GM18498 (cell line): Measurements from ENCODE around the gene TCFL5.
"Not testable (repeated sequence)": the region's sequence is repeated elsewhere in the genome, so short reads cannot be mapped to it uniquely, and the experiment has no call there.

Source experiments
- ATAC-seq: cut with Tn5 transposase; IDR thresholded peaks from one replicate; pipeline ENCODE4 v1.9.1; 2021; ENCODE audit warnings: mild to moderate bottlenecking, moderate library complexity; ENCODE audit not compliant: unreplicated experiment

TCFL5 gene

DNA sequence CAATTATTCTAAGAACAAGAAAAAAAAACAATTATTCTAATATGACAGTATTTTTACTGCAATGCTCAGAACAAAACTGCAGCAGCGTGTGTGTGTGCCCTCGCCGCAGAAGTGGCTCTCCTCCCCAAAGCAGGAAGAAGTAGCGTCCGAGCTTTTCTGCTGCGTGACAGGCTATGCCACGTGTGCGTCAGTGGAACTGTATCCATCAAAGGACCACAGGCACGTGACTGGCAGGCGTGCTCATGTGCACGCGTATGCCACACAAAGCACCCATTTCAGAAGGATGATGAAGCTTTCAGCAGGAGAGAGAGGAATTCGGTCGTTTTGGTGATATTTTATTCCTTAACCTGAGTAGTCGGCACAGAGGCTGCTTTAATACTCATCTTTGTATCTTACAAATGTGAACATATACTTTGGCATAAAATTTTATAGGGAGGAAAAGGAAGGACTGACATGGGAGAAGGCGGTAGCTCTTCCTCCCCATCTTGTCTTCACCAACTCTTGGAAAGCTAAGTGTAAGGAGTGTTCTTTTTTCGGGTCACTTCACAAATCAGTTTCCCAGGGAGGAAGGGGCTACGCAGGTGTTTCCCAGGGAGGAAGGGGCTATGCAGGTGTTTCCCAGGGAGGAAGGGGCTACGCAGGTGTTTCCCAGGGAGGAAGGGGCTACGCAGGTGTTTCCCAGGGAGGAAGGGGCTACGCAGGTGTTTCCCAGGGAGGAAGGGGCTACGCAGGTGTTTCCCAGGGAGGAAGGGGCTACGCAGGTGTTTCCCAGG is 3.4 kb downstream of the TCFL5 start:
- ATAC-seq, result no peak

- ATAC-seq, result no peak
Measured at GRCh38 chr20:62856931-62857619, 4.5 kb downstream of the TCFL5 start.

GRCh38 chr20:62855120-62855519 is 6.5 kb downstream of the TCFL5 start:
- ATAC-seq, result no peak

DNA sequence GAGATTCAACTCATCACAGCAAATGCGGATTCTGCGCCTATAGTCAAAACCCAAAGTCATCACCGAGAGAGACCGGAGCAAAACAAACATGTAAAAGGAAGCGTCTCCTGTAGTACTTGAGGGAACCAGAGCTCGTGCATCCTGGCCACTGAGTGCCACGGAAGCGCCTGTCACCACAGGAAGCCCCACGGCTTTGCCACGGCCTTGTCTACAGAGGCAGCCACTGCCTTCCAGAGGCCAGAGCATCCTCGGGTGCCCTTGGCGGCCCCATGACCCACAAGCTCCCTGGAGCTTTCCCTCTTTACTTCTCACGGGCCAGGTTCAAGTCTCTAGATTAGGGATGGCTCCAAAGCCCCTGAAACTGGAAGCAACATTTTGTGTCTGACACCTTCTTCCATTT is 7.5 kb downstream of the TCFL5 start:
- no peak for ATAC-seq

- not testable (repeated sequence) for ATAC-seq
Measured at GRCh38 chr20:62853304-62853703, 8.3 kb downstream of the TCFL5 start.

DNA sequence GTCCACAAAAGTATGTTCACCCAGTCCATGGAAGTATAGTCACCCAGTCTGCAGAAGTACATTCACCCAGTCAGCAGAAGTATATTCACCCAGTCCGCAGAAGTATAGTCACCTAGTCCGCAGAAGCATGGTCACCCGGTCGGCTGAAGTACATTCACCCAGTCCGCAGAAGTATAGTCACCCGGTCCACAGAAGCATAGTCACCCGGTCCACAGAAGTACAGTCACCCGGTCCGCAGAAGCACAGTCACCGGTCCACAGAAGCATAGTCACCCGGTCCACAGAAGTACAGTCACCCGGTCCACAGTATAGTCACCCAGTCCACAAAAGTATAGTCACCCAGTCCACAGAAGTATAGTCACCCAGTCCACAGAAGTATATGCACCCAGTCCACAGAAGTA is 8.8 kb downstream of the TCFL5 start:
- no peak for ATAC-seq

- no peak for ATAC-seq
Measured at GRCh38 chr20:62852196-62852595, 9.4 kb downstream of the TCFL5 start.

DNA sequence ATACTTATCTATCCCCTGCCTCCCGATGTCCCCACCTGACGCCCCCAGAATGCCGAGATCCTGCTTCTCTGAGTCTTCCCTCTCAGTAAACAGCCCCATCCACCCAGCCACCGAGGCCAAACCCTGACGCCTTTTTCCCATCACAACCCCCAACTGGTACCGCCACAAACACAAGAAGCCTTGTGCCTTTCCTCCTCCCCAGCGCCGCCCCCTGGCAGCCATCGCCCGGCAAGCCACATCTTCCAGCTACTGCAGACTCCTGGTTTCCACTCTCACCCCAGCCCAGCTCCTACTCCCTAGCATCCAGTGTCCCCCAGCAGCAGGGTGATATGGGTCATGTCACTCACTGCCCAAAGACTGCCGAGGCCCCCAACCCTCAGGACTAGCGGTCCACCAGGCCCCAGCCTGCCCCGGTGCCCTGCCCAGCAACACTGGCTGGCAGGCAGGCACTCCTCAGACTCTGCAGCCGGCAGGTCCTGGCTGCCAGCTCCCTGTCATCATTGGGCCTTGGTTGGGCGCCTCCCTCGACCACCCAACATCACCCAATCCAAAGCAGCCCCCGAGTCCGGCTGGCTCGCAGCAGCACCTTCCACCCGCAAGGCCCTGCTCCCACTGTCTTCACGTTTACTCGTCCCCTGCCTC is 11.2 kb downstream of the TCFL5 start:
- no peak for ATAC-seq

GRCh38 chr20:62849431-62849830 is 12.2 kb downstream of the TCFL5 start:
- ATAC-seq, result no peak

- not testable (repeated sequence) for ATAC-seq
Measured at GRCh38 chr20:62848917-62849316, 12.7 kb downstream of the TCFL5 start.

DNA sequence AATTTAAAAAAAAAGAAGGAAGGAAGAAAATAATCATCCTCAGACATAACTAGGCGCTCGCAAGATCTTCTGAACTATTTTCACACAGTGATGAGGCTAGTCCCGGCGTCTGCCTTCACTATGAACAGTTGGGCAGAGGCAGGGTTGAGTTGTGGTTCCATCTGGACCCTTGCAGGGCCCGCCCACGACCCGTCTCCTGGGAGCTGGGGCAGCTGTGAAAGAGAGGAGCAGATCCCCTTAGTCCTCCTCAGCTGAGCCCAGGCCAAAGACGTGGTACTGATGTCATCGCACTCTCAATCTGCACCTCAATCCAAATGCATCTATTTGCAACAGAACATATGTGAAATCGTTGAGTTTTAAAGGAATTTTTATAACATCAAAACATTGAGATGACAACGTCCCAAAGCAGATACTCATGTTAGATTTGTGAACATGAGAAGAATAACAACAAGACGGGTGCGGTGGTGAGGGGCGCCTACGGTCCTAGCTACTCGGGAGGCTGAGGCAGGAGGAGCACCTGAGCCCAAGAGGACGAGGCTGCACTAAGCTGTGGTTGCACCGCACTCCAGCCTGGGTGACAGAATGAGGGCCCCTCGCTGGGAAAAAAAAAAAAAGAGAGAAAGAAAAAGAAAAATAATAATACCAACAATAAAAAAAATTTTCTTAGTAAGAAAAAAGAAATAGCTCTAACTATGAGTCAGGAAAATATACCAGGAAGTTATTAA is 15.3 kb downstream of the TCFL5 start:
- ATAC-seq, result no peak

- no peak for ATAC-seq
Measured at GRCh38 chr20:62845416-62846160, 16.0 kb downstream of the TCFL5 start.

- ATAC-seq, result no peak
Measured at GRCh38 chr20:62844182-62844581, 17.4 kb downstream of the TCFL5 start.

- ATAC-seq, result no peak
Measured at GRCh38 chr20:62843656-62844055, 18.0 kb downstream of the TCFL5 start.

GRCh38 chr20:62841705-62842212 is 19.9 kb downstream of the TCFL5 start:
- ATAC-seq, result no peak

DNA sequence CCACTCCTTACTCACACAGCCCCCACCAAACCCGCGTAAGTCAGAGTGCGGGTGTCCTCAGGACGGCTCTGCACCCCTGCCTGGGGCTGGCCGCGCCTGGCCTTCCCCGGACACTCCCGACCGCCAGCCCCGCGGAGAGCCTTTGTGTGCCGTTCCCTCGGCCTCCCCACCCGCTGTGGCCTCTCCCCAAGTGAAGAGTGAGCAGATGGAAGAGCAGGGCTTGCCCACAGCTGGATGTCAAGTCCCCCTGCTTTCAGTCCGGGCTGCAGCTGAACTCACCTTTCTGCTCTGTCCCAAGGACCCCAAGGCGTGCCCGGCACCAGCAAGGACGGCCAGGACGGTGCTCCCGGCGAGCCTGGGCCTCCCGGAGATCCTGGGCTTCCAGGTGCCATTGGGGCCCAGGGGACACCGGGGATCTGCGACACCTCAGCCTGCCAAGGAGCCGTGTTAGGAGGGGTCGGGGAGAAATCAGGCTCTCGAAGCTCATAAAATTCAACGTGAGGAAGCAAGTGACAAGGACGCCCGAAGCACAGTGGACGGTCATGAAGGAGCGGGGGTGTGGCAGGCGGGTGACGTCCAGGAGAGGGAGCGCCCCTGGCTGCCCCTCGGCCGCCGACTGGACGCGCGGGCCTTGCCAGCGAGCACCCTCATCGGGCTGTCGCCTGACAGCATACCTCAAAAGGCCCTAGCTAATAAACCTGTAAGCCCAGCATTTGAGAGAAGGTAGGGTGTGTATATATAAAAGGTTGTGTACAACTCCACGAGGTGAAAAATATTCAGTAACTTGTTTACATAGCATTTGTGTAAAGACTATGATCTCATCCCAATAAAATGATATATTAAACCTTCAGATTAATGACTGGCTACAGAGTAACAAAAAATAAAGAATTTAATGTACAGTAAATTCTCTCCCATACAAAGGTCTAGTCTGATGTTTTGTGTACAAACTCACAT is 21.1 kb downstream of the TCFL5 start:
- ATAC-seq, result no peak

- no peak for ATAC-seq
Measured at GRCh38 chr20:62839816-62840215, 21.8 kb downstream of the TCFL5 start.

DNA sequence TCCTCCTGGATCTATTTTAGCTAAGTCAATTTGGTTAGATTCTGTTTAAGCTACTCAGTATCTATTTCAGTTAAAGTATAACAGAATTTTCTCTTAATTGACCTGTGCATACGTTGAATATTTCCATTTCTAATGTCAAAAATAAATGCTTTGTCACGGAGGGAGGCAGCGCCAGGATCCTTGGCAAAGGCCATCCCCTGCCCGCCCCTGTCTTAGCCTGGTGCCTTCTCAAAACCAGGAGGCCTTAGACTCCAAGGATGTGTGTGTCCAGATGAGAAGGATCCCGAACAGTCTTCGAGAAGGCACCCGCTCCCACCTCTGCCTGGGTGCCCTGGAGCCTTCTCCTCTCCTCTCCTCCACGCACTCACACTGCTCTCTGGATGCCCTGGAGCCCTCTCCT is 22.4 kb downstream of the TCFL5 start:
- ATAC-seq, result no peak
